ENCODE results near the gene AIFM3.

The AIFM3 gene

GRCh38 chr22:21014726-21015465 lies 47.8 kb downstream of the AIFM3 start, which contains the start of gene P2RX6:
Gene P2RX6 (plus strand): TSS chr22:21015165. CDS start chr22:21015175, 10 bp downstream.
- Histone ChIP-seq H3K27ac (ENCODE audit: low read depth, low read length) (peak within 1 kb of the TSS; percentile 15; the same call in 1 of the 2 replicates), H3K9me3 (ENCODE audit: control insufficient read depth, insufficient read depth, low read depth, low read length) (peaks cover 8% of the 10 kb centered on the region; the same call in 1 of the 2 replicates), H3K4me3 (ENCODE audit: low read depth, low read length) (peak within 1 kb of the TSS; percentile 70), H3K36me3 (ENCODE audit: control insufficient read depth, insufficient read depth, low read length) (no peaks in the 10 kb centered on the region), H3K9ac (ENCODE audit: low read length) (peak within 1 kb of the TSS; percentile 47), H3K27me3 (ENCODE audit: control insufficient read depth, insufficient read depth, low read length) (0 out of 2 replicates have a peak, but pooled peaks cover 4% of the 10 kb centered on the region), H3K4me1 (ENCODE audit: control insufficient read depth, insufficient read depth, low read length) (peaks cover 29% of the 10 kb centered on the region)

GRCh38 chr22:21015466-21016006 lies 48.5 kb downstream of the AIFM3 start:
- H3K4me1 ChIP-seq (ENCODE audit: control insufficient read depth, insufficient read depth, low read length), result peaks cover 23% of the 10 kb centered on the region
- peak overlapping the region; percentile 70; the same call in 1 of the 2 replicates for H3K4me3 ChIP-seq (ENCODE audit: low read depth, low read length)
- peaks cover 12% of the 10 kb centered on the region; the same call in 1 of the 2 replicates for H3K9me3 ChIP-seq (ENCODE audit: control insufficient read depth, insufficient read depth, low read depth, low read length)
- no peaks in the 10 kb centered on the region for H3K36me3 ChIP-seq (ENCODE audit: control insufficient read depth, insufficient read depth, low read length)
- H3K9ac ChIP-seq (ENCODE audit: low read length), result no peak overlapping the region
- H3K27ac ChIP-seq (ENCODE audit: low read depth, low read length), result no peak overlapping the region; the same call in 1 of the 2 replicates
- H3K27me3 ChIP-seq (ENCODE audit: control insufficient read depth, insufficient read depth, low read length), result 0 out of 2 replicates have a peak, but pooled peaks cover 4% of the 10 kb centered on the region

- Histone ChIP-seq H3K27ac (ENCODE audit: low read depth, low read length) (no peak overlapping the region), H3K4me1 (ENCODE audit: control insufficient read depth, insufficient read depth, low read length) (peaks cover 23% of the 10 kb centered on the region), H3K36me3 (ENCODE audit: control insufficient read depth, insufficient read depth, low read length) (no peaks in the 10 kb centered on the region), H3K9ac (ENCODE audit: low read length) (no peak overlapping the region), H3K27me3 (ENCODE audit: control insufficient read depth, insufficient read depth, low read length) (0 out of 2 replicates have a peak, but pooled peaks cover 4% of the 10 kb centered on the region), H3K9me3 (ENCODE audit: control insufficient read depth, insufficient read depth, low read depth, low read length) (peaks cover 12% of the 10 kb centered on the region; the same call in 1 of the 2 replicates), H3K4me3 (ENCODE audit: low read depth, low read length) (no peak overlapping the region)
Observed at GRCh38 chr22:21016644-21017420, 49.8 kb downstream of the AIFM3 start.

GRCh38 chr22:21018314-21018713 lies 51.3 kb downstream of the AIFM3 start:
- Histone ChIP-seq H3K27me3 (ENCODE audit: control insufficient read depth, insufficient read depth, low read length) (no peaks in the 10 kb centered on the region), H3K9me3 (ENCODE audit: control insufficient read depth, insufficient read depth, low read depth, low read length) (peaks cover 12% of the 10 kb centered on the region; the same call in 1 of the 2 replicates), H3K27ac (ENCODE audit: low read depth, low read length) (no peak overlapping the region), H3K9ac (ENCODE audit: low read length) (no peak overlapping the region), H3K4me1 (ENCODE audit: control insufficient read depth, insufficient read depth, low read length) (peaks cover 20% of the 10 kb centered on the region), H3K4me3 (ENCODE audit: low read depth, low read length) (no peak overlapping the region), H3K36me3 (ENCODE audit: control insufficient read depth, insufficient read depth, low read length) (no peaks in the 10 kb centered on the region)

GRCh38 chr22:21020802-21021429 lies 53.9 kb downstream of the AIFM3 start:
- Histone ChIP-seq H3K9me3 (ENCODE audit: control insufficient read depth, insufficient read depth, low read depth, low read length) (peaks cover 12% of the 10 kb centered on the region; the same call in 1 of the 2 replicates), H3K9ac (ENCODE audit: low read length) (no peak overlapping the region), H3K36me3 (ENCODE audit: control insufficient read depth, insufficient read depth, low read length) (no peaks in the 10 kb centered on the region), H3K4me1 (ENCODE audit: control insufficient read depth, insufficient read depth, low read length) (peaks cover under 1% of the 10 kb centered on the region; the same call in 1 of the 2 replicates), H3K27ac (ENCODE audit: low read depth, low read length) (no peak overlapping the region), H3K27me3 (ENCODE audit: control insufficient read depth, insufficient read depth, low read length) (no peaks in the 10 kb centered on the region), H3K4me3 (ENCODE audit: low read depth, low read length) (no peak overlapping the region)

- Histone ChIP-seq H3K9me3 (ENCODE audit: control insufficient read depth, insufficient read depth, low read depth, low read length) (peaks cover 12% of the 10 kb centered on the region; the same call in 1 of the 2 replicates), H3K4me1 (ENCODE audit: control insufficient read depth, insufficient read depth, low read length) (no peaks in the 10 kb centered on the region; the same call in 1 of the 2 replicates), H3K9ac (ENCODE audit: low read length) (no peak overlapping the region), H3K36me3 (ENCODE audit: control insufficient read depth, insufficient read depth, low read length) (no peaks in the 10 kb centered on the region), H3K27ac (ENCODE audit: low read depth, low read length) (no peak overlapping the region), H3K4me3 (ENCODE audit: low read depth, low read length) (no peak overlapping the region), H3K27me3 (ENCODE audit: control insufficient read depth, insufficient read depth, low read length) (no peaks in the 10 kb centered on the region)
Observed at GRCh38 chr22:21022507-21022906, 55.5 kb downstream of the AIFM3 start.

GRCh38 chr22:21022955-21023614 lies 56.0 kb downstream of the AIFM3 start:
- no peaks in the 10 kb centered on the region; the same call in 1 of the 2 replicates for H3K4me1 ChIP-seq (ENCODE audit: control insufficient read depth, insufficient read depth, low read length)

GRCh38 chr22:21025266-21025665 lies 58.2 kb downstream of the AIFM3 start:
- H3K4me3 ChIP-seq (ENCODE audit: low read depth, low read length), result no peak overlapping the region
- H3K9ac ChIP-seq (ENCODE audit: low read length), result no peak overlapping the region
- no peaks in the 10 kb centered on the region for H3K36me3 ChIP-seq (ENCODE audit: control insufficient read depth, insufficient read depth, low read length)
- H3K9me3 ChIP-seq (ENCODE audit: control insufficient read depth, insufficient read depth, low read depth, low read length), result no peaks in the 10 kb centered on the region
- no peaks in the 10 kb centered on the region; the same call in 1 of the 2 replicates for H3K4me1 ChIP-seq (ENCODE audit: control insufficient read depth, insufficient read depth, low read length)
- no peak overlapping the region for H3K27ac ChIP-seq (ENCODE audit: low read depth, low read length)
- peaks cover 10% of the 10 kb centered on the region; the same call in 1 of the 2 replicates for H3K27me3 ChIP-seq (ENCODE audit: control insufficient read depth, insufficient read depth, low read length)

More at GRCh38 chr22:21022955-21023614, 56.0 kb downstream of the AIFM3 start:
- Histone ChIP-seq H3K9me3 (ENCODE audit: control insufficient read depth, insufficient read depth, low read depth, low read length) (peaks cover 12% of the 10 kb centered on the region; the same call in 1 of the 2 replicates), H3K27me3 (ENCODE audit: control insufficient read depth, insufficient read depth, low read length) (no peaks in the 10 kb centered on the region), H3K9ac (ENCODE audit: low read length) (no peak overlapping the region), H3K4me3 (ENCODE audit: low read depth, low read length) (no peak overlapping the region), H3K36me3 (ENCODE audit: control insufficient read depth, insufficient read depth, low read length) (no peaks in the 10 kb centered on the region), H3K27ac (ENCODE audit: low read depth, low read length) (no peak overlapping the region)

GRCh38 chr22:21025763-21026755 lies 59.0 kb downstream of the AIFM3 start:
- Histone ChIP-seq H3K4me1 (ENCODE audit: control insufficient read depth, insufficient read depth, low read length) (no peaks in the 10 kb centered on the region; the same call in 1 of the 2 replicates), H3K36me3 (ENCODE audit: control insufficient read depth, insufficient read depth, low read length) (no peaks in the 10 kb centered on the region), H3K27ac (ENCODE audit: low read depth, low read length) (no peak overlapping the region), H3K4me3 (ENCODE audit: low read depth, low read length) (no peak overlapping the region), H3K9me3 (ENCODE audit: control insufficient read depth, insufficient read depth, low read depth, low read length) (no peaks in the 10 kb centered on the region), H3K9ac (ENCODE audit: low read length) (no peak overlapping the region), H3K27me3 (ENCODE audit: control insufficient read depth, insufficient read depth, low read length) (peaks cover 17% of the 10 kb centered on the region)
